HG03196 (cell line): Measurements from ENCODE around the gene KCNC1.
A peak's percentile ranks its signal among the peaks of the same experiment; 100 is the strongest.

Source experiments
- ATAC-seq: cut with Tn5 transposase; IDR thresholded peaks from one replicate; pipeline ENCODE4 v1.9.1; 2021; ENCODE audit not compliant: unreplicated experiment

Gene KCNC1

DNA sequence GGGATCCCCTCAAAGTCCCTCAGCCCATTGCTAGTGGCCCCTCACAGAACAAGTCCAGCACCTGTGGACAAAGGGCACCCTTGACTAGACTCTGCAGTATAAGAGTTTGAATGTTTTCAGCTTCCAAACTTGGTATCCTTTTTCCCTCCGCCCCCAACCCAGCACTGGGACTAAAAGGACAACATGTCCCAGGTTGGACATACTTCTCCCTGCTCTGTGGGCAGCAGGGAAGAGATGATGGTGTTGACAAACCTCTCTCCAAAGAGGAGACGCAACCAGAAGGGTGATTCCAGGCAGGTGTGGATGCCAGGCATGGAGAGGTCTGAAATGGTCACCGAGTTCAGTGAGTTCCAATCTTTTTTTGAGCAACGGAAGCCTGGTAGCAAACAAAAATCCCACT, 19.7 kb upstream of the KCNC1 start:
- ATAC-seq, result no peak

DNA sequence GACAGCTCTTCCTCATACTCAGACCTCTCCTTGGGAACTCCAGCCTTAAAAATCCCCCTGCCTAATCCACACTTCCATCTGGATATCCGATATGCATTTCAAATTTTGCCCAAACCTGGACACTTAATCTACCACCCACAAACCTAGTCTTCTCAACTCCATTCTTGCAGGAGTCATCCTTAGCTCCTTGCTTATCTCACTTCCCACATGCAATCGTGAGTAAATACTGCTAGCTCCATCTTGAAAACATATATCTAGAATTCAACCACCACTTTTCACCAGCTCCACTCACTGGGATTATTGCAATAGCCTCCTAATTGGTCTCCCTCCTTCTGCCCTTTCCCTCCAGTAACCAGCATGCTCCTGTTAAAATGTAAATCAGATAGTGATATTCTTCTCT, 17.8 kb upstream of the KCNC1 start:
- ATAC-seq, result no peak

DNA sequence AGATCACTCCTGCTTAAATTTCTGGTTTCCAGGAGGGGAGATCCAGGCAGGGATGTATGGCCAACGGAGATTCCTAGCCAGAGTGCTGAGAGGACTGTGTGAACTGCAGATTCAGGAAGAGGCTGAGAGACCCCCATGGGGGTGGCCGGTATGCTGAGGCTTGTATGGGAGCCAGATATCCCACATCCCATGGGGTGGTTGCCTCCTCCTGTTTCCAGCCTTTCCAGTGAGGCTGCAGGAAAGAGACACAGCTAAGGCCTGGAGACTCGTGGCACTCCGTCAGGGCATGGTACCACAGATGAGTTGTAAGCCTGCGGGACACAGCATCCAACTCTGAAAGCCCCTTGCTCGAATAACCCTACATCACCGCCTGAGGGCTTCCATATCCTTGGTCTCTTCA, 16.6 kb upstream of the KCNC1 start:
- ATAC-seq, result no peak

DNA sequence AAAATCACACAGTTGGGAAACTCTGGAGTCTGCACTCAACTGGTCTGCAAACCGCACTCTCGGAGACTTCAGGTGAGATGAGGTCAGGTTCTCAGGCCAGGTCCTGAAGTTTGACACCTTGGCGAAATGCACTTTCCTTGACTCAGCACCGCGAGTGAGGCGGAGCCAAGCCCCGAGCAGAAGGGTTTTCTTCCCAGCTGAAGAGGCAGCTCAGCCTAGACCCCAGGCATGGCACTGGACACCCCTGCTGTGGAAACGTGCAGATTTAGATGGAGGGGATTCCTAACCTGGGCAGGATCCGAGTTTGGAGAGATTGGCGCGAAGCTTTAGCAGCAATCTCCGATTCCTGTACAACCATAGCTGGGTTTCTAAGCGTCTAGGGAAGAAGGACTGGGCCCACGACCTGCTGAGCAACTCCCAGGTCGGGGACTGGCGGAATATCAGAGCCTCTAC, 16.0 kb upstream of the KCNC1 start:
- ATAC-seq, result no peak

DNA sequence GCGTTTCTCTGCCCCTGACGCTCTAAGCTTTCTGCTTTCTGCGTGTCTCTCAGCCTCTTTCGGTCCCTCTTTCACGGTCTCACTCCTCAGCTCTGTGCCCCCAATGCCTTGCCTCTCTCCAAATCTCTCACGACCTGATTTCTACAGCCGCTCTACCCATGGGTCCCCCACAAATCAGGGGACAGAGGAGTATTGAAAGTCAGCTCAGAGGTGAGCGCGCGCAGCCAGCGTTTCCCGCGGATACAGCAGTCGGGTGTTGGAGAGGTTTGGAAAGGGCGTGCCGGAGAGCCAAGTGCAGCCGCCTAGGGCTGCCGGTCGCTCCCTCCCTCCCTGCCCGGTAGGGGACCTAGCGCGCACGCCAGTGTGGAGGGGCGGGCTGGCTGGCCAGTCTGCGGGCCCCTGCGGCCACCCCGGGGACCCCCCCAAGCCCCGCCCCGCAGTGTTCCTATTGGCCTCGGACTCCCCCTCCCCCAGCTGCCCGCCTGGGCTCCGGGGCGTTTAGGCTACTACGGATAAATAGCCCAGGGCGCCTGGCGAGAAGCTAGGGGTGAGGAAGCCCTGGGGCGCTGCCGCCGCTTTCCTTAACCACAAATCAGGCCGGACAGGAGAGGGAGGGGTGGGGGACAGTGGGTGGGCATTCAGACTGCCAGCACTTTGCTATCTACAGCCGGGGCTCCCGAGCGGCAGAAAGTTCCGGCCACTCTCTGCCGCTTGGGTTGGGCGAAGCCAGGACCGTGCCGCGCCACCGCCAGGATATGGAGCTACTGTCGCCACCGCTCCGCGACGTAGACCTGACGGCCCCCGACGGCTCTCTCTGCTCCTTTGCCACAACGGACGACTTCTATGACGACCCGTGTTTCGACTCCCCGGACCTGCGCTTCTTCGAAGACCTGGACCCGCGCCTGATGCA, 15.3 kb upstream of the KCNC1 start, which contains the start of gene MYOD1:
TSS of gene MYOD1 (plus strand) at position 544 of the 910 bp plus-strand sequence. CDS start at position 756, 212 bp downstream.
- no peak for ATAC-seq

DNA sequence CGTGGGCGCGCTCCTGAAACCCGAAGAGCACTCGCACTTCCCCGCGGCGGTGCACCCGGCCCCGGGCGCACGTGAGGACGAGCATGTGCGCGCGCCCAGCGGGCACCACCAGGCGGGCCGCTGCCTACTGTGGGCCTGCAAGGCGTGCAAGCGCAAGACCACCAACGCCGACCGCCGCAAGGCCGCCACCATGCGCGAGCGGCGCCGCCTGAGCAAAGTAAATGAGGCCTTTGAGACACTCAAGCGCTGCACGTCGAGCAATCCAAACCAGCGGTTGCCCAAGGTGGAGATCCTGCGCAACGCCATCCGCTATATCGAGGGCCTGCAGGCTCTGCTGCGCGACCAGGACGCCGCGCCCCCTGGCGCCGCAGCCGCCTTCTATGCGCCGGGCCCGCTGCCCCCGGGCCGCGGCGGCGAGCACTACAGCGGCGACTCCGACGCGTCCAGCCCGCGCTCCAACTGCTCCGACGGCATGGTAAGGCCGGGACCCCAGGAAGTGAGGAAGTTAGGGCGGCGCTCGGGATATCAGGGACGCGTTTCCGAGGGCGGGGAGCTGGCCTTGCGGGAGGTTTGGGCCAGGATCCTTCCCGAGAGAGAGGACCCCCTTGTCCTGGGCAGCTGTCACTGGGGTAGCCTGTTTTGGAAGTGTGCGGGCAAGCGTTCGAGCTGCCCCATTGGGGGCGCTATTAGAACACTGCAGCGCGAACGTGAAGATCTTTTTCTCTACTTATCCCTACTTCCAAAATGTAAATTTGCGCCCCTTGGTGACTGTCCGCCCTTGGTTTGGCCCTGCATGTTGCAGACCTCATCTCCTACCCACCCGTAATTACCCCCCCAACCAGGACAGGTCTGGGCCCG, 14.4 kb upstream of the KCNC1 start:
- no peak for ATAC-seq

DNA sequence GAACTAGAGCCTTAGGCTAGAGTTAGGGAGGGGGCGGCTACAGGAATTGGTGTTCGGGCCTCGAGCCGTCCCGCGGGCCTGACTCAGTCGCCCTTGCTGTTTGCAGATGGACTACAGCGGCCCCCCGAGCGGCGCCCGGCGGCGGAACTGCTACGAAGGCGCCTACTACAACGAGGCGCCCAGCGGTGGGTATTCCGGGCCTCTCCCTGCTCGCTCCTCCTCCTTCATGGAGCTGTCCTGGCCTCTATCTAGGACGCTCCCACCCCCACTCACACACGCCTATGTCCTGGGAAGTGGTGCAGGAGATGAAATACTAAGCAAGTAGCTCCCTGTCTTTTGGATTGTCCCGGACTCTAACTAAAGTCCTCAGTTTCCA, 13.8 kb upstream of the KCNC1 start:
- no peak for ATAC-seq

DNA sequence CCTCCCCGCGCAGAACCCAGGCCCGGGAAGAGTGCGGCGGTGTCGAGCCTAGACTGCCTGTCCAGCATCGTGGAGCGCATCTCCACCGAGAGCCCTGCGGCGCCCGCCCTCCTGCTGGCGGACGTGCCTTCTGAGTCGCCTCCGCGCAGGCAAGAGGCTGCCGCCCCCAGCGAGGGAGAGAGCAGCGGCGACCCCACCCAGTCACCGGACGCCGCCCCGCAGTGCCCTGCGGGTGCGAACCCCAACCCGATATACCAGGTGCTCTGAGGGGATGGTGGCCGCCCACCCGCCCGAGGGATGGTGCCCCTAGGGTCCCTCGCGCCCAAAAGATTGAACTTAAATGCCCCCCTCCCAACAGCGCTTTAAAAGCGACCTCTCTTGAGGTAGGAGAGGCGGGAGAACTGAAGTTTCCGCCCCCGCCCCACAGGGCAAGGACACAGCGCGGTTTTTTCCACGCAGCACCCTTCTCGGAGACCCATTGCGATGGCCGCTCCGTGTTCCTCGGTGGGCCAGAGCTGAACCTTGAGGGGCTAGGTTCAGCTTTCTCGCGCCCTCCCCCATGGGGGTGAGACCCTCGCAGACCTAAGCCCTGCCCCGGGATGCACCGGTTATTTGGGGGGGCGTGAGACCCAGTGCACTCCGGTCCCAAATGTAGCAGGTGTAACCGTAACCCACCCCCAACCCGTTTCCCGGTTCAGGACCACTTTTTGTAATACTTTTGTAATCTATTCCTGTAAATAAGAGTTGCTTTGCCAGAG, 13.2 kb upstream of the KCNC1 start:
- no peak for ATAC-seq

DNA sequence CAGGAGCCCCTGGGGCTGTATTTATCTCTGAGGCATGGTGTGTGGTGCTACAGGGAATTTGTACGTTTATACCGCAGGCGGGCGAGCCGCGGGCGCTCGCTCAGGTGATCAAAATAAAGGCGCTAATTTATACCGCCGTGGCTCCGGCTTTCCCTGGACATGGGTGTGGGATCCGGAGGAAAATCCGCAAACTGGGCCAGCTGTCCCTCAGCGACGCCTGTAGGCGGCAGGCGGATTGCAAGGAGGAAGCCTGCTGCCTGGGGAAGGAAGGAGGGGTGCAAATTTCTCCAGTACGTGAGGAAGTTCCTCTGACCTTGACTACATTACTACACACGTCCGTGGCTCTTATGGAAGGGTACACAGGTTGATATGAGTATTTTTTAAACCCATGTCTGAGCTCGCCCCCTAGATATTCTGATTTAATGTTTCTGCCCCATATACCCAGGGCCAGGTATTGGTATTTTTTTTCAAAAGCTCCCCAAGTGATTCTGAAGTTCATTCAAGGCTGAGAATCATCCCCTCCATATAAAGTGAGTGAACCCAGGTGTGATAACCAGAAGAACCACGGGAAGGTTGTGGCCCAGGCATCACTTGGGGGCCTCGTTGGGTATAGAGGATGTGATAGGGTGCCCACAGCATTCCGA, 12.5 kb upstream of the KCNC1 start:
- no peak for ATAC-seq

DNA sequence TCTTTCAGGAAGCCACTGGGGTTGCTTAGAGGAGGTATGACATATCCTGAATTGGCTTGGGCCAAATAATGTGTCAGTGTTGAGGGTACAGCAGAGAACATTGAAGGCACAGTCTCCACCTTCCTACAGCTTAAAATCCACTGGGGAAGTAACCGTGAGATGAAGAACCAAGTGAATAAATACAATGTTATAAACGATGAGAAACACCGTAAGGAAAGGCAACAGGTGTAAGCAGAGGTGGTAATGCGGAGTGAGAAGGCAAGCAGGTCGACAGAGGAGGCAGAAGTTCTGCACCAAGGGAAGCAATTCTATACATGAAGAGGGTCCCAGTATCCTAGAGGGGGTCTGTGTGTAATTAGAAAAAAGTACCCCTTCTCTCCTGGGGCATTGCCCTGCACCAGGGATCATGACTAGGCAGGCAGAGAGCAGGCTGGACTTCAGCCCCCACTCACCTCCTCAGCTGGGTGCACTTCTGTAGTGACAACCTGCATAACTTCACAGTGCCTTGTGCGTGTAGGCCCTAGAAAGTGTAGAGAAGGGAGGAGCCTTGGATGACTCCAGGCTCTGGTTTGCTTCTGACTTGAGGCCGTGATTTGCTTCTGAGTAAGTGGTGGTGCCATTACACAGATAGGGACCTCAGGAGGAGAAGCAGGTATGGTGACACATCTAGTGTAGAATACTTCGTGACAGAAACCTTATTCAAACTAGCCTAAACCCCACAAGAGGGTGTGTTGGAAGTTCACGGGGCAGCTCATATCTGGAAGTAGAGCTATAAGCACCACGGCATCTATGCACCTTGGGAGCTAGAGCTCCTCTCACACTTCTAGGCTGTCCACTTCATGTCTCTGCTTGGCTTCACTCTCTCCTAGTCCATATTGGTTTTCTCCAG, 10.3 kb upstream of the KCNC1 start:
- ATAC-seq, result no peak

DNA sequence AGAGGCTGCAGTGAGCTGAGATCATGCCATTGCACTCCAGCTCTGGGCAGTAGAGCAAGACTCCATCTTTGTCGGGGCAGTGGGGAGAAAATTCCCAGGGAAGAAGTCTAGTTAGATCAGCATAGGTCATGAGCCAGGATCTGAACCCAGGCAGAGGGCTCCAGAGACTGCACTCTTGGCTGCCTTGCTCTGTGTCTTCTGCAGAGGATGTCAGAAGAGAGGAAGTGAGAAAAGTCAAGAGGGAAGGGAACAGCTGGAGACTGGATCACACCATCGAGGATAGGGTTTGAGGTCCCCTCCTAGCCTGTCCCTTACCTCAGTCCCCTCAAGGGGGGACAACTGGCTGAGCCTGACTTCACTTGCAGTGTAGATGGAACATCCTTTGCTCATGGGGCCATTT, 9.4 kb upstream of the KCNC1 start:
- no peak for ATAC-seq

DNA sequence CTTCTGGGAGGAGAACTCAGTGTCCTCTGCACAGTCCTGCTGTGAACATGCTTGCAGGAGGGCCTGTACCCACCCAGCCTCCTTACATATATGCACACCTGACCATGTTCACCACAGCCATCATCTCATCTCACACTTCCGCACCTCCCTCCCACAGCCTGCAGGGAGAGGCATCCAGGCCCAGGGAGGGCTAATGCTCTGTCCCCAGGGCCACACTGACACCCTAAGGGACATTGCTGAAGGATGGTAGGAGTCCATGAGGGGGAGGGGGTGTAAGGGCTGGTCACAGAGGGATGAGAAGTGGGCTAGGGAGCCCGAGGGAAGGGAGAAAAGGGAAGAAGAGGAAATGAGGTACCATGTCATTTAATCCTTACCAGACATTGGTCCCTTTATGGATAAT, 4.4 kb upstream of the KCNC1 start:
- no peak for ATAC-seq

DNA sequence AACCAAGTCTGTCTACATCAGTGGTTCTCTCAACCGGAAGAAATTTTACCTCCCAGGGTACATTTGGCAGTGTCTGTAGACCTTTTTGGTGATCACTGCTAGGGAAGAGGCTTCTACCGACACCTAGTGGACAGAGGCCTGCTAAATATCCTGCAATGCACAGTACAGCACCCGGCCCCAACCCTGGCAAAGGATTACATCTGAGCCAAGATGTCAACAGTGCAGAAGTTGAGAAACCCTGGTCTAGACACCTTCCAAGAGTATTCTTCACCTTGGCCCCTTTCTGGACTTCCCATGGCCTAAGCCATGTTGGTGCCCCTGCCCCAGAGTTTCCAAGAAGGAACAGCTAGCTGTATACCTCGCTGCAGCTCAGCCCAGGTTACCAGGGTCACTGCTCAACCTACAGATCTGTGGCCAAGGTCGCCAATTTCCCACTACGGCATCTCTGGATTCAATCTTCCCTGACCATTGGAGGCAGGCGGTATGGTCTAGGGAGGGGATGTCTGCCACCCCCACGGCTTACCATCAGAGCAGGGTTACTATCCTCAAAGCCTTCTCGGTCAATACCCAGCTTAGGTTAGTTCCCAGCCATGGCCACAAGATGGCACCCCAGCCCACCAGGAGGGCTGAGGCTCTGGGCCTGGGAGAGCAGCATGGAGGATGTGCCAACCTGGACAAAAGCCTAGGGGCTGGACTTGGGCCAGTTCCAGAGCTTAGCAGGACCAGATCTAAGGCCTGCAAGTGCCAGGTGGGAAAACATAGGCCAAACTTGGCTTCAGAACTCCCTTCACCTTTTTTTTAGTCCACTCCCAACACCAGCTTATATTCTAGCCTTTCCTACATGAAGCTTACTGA, 3.7 kb upstream of the KCNC1 start:
- peak; percentile 37 for ATAC-seq

DNA sequence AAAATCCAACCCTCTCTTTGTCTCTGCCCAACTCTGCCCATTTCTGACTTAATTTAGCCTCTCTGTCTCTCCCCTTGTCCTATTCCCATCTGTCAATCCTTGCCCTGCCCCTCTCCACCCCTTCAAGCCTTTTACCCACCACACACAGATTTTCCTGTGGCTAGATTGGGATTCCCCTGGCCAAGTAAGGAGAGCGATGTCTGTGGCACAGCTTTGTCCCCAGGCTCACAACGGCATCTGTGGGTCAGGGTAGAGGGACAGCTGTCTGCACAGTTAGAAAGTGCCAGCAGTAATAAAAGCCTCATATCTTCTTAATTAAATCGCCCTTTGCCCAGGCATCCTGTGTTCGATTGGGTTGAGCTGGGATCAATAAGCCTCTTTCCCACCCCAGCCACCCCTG, 1.3 kb upstream of the KCNC1 start:
- no peak for ATAC-seq

DNA sequence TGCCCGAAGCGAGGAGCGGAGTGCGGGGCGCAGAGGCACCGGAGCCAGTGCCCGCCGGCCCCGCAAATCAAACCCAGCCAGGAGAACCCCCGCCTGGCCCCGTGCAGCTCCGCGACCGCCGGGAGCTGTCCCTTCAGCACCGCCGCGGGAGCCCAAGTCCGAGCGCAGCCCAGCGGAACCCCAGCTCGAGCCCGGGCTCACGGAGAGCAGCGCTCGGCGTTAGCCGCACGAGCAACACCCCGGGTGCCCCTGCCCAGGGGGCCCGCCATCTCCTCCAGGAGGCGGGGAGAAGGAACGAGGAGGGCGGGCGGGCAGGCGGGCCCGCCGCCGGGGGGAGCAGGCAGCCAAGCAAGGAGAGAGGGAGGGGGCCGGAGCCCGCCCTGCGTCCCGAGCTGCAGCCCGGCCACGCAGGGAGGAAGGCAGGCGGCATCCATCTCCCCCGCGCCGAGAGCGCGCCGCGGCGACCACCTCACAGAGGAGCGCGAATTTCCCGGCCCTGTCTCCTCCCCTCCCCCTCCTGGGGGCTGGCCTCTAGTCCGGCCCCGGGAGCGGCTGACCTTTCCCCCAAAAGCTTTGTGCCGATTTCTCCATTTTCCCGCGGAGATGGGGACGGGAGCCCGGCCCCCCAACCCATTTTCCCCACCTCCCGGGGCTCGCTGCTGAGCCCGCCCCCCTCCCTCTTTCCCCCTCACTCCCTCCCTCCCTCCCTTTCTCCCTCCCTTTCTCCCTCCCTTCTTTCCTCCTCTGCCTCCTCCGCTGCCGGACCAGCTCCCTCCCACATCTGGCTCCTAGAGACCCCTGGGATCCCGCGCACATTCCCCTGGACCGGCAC, 621 bp downstream of the KCNC1 start:
- ATAC-seq, result no peak

DNA sequence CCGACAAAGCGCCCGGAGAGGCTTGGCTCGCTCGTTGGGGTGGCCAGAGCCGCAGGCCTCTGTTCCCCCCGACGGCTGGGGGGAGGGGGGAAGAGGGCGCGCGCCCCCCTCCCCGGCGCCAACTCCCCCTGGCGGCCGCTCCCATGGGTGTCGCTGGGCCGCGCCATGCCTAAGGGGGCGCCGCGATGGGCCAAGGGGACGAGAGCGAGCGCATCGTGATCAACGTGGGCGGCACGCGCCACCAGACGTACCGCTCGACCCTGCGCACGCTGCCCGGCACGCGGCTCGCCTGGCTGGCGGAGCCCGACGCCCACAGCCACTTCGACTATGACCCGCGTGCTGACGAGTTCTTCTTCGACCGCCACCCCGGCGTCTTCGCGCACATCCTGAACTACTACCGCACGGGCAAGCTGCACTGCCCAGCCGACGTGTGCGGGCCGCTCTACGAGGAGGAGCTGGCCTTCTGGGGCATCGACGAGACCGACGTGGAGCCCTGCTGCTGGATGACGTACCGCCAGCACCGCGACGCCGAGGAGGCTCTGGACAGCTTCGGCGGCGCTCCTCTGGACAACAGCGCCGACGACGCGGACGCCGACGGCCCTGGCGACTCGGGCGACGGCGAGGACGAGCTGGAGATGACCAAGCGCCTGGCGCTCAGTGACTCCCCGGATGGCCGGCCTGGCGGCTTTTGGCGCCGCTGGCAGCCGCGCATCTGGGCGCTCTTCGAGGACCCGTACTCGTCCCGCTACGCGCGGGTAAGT, 1.4 kb downstream of the KCNC1 start:
- ATAC-seq, result no peak

DNA sequence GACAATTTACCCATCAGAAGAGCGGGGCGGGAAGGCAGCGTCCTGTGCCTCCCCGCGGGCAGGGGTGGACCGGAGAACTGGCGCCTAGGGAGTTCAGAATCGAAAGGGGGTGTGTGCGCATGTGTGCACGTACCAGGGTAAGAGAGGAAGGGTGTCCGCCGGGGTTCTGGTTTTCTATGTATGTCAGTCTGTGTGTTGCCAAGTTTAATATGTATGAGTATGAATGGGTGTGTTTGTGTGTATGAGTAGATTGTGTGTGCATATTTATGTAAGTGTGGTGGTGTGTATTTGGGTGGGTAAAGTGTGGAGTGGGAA, 2.0 kb downstream of the KCNC1 start:
- ATAC-seq, result no peak
